ENCODE data around the gene TRABD2B. TPM values are rescaled to one million over a fixed set of nuclear protein-coding genes. Genes with fewer than 3 reads are reported as not detected.
"Not testable (repeated sequence)": the region's sequence is repeated elsewhere in the genome, so short reads cannot be mapped to it uniquely, and the experiment has no call there.

Gene TRABD2B
- total and polyA plus RNA-seq, 2 donors (not counting 3 experiments of a cell fraction or from before 2014, with no cell fraction given) = not detected

DNA sequence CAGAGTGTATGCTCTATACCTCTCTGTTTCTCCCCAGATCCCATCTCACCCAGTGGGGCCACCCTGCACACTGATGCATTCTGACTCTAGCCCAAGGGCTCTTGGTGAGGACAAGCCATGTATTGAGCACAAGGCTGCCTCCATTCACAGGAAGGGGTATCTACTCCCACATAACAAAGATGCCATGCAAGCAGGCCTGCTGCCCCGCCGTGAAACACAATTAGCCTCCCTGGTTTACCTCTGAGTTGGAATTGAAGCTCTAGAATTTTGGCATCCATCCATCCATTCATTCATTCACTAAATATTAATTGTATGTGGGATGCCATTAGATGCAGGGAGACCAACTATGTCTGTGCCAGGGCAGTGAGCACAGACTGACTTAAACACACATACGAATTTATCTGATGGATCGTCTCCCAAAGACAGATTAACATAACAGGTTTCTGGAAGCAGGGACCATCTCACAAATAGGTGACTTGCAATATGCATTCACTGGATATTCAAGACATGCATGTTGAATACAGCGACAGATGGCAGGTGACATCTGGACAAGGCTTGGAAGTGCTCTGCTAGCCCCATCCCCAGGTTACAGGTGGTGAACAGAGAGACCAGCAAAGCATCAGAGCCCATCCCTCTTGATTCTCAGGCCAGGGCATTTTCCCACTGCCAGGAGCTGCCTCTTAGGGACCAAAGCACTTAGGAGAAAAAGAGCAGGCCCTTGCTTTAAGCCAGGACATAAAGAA lies 34.3 kb downstream of the TRABD2B start:
- FAIRE-seq (no peak), DNase-seq (ENCODE audit: low read depth, low spot score) (no peak)
- POLR2A ChIA-PET = no interaction called here
- Histone ChIP-seq H3K36me3 (ENCODE audit: control insufficient read depth in 2 of 2, extremely low read depth in 1 of 2, insufficient read depth in 2 of 2, low read length in 2 of 2) (no peaks in the 10 kb centered on the region), H3K9me1 (replicated peaks; ENCODE audit: control insufficient read depth, extremely low read depth, insufficient read depth, low read length) (no peaks in the 10 kb centered on the region), H4K20me1 (replicated peaks; ENCODE audit: control insufficient read depth, extremely low read depth, insufficient read depth, low read length) (no peaks in the 10 kb centered on the region), H2AFZ (ENCODE audit: low read depth, low read length) (no peak overlapping the region), H3K4me2 (ENCODE audit: insufficient read depth, low read length) (no peak overlapping the region), H3K4me1 (ENCODE audit: control insufficient read depth, extremely low read depth, insufficient read depth, low read length) (no peaks in the 10 kb centered on the region), H3K9ac (replicated peaks; ENCODE audit: extremely low read depth, insufficient read depth, low read length) (no peak overlapping the region), H3K4me3 (replicated peaks in 1 of 3; ENCODE audit: insufficient read depth in 1 of 3, low read depth in 1 of 3, low read length in 3 of 3) (no peak overlapping the region), H3K9me3 (replicated peaks; ENCODE audit: control insufficient read depth, insufficient read depth, low read length) (no peaks in the 10 kb centered on the region), H3K27ac (ENCODE audit: insufficient read depth, low read depth, low read length) (no peak overlapping the region), H3K27me3 (ENCODE audit: control insufficient read depth in 2 of 2, insufficient read depth in 2 of 2, low read length in 2 of 2) (no peaks in the 10 kb centered on the region), H3K79me2 (ENCODE audit: control insufficient read depth, insufficient read depth, low read length) (no peaks in the 10 kb centered on the region)
- no TSS peak for BruUV-seq (replicated peaks)
- CTCF ChIA-PET = no interaction called here
- dilution Hi-C loops (cut with MboI; ENCODE audit: extremely low pct_ligation_motif_present, low sequenced_read_pairs) = no loop called here
- intact Hi-C loops (cut with micrococcal nuclease) = no loop called here
- TF ChIP-seq POLR2AphosphoS5 (IDR thresholded peaks at IDR 0.05; ENCODE audit: insufficient read depth, low read depth, low read length) = no peak
- TF ChIP-seq, protein P1, sequence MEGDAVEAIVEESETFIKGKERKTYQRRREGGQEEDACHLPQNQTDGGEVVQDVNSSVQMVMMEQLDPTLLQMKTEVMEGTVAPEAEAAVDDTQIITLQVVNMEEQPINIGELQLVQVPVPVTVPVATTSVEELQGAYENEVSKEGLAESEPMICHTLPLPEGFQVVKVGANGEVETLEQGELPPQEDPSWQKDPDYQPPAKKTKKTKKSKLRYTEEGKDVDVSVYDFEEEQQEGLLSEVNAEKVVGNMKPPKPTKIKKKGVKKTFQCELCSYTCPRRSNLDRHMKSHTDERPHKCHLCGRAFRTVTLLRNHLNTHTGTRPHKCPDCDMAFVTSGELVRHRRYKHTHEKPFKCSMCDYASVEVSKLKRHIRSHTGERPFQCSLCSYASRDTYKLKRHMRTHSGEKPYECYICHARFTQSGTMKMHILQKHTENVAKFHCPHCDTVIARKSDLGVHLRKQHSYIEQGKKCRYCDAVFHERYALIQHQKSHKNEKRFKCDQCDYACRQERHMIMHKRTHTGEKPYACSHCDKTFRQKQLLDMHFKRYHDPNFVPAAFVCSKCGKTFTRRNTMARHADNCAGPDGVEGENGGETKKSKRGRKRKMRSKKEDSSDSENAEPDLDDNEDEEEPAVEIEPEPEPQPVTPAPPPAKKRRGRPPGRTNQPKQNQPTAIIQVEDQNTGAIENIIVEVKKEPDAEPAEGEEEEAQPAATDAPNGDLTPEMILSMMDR (IDR thresholded peaks at IDR 0.05; ENCODE audit: extremely low read depth in 1 of 2, insufficient read depth in 1 of 2, low read depth in 1 of 2, low read length in 2 of 2) = no peak
- TF ChIP-seq, protein P2, sequence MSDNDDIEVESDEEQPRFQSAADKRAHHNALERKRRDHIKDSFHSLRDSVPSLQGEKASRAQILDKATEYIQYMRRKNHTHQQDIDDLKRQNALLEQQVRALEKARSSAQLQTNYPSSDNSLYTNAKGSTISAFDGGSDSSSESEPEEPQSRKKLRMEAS (IDR thresholded peaks at IDR 0.05; ENCODE audit: insufficient read depth, insufficient read length) = no peak
- no peak for TF ChIP-seq MYC (IDR thresholded peaks at IDR 0.05; ENCODE audit: low read depth, low read length)
- TF ChIP-seq FOS (IDR thresholded peaks at IDR 0.05; ENCODE audit: borderline replicate concordance, insufficient read depth, low read length) = no peak
- TF ChIP-seq POLR2A (IDR thresholded peaks at IDR 0.05; ENCODE audit: low read depth, low read length) = no peak
- TF ChIP-seq GATA2 (IDR thresholded peaks at IDR 0.05; ENCODE audit: insufficient read depth, insufficient read length, low read depth, low read length) = no peak
- no peak for TF ChIP-seq JUN (IDR thresholded peaks at IDR 0.05; ENCODE audit: borderline replicate concordance, insufficient read depth, insufficient read length, low read depth)
- no peak for TF ChIP-seq EZH2 (IDR thresholded peaks at IDR 0.05; ENCODE audit: borderline replicate concordance, low read depth, low read length, severe bottlenecking)

DNA sequence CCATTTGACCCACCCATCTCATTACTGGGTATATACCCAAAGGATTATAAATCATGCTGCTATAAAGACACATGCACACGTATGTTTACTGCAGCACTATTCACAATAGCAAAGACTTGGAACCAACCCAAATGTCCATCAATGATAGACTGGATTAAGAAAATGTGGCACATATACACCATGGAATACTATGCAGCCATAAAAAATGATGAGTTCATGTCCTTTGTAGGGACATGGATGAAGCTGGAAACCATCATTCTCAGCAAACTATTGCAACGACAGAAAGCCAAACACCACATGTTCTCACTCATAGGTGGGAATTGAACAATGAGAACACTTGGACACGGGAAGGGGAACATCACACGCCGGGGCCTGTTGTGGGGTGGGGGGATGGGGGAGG lies 35.4 kb downstream of the TRABD2B start:
- H3K27ac ChIP-seq (ENCODE audit: insufficient read depth, low read depth, low read length); H3K4me1 ChIP-seq (ENCODE audit: control insufficient read depth, extremely low read depth, insufficient read depth, low read length); intact Hi-C loops (cut with micrococcal nuclease); H4K20me1 ChIP-seq (replicated peaks; ENCODE audit: control insufficient read depth, extremely low read depth, insufficient read depth, low read length); H3K9me1 ChIP-seq (replicated peaks; ENCODE audit: control insufficient read depth, extremely low read depth, insufficient read depth, low read length); H2AFZ ChIP-seq (ENCODE audit: low read depth, low read length); H3K36me3 ChIP-seq (ENCODE audit: control insufficient read depth in 2 of 2, extremely low read depth in 1 of 2, insufficient read depth in 2 of 2, low read length in 2 of 2); H3K9ac ChIP-seq (replicated peaks; ENCODE audit: extremely low read depth, insufficient read depth, low read length); H3K9me3 ChIP-seq (replicated peaks; ENCODE audit: control insufficient read depth, insufficient read depth, low read length); DNase-seq (ENCODE audit: low read depth, low spot score); H3K79me2 ChIP-seq (ENCODE audit: control insufficient read depth, insufficient read depth, low read length); H3K4me3 ChIP-seq (replicated peaks in 1 of 3; ENCODE audit: insufficient read depth in 1 of 3, low read depth in 1 of 3, low read length in 3 of 3); BruUV-seq (replicated peaks); H3K27me3 ChIP-seq (ENCODE audit: control insufficient read depth in 2 of 2, insufficient read depth in 2 of 2, low read length in 2 of 2); POLR2A ChIA-PET; FAIRE-seq; CTCF ChIA-PET; H3K4me2 ChIP-seq (ENCODE audit: insufficient read depth, low read length); dilution Hi-C loops (cut with MboI; ENCODE audit: extremely low pct_ligation_motif_present, low sequenced_read_pairs): not testable (repeated sequence)

DNA sequence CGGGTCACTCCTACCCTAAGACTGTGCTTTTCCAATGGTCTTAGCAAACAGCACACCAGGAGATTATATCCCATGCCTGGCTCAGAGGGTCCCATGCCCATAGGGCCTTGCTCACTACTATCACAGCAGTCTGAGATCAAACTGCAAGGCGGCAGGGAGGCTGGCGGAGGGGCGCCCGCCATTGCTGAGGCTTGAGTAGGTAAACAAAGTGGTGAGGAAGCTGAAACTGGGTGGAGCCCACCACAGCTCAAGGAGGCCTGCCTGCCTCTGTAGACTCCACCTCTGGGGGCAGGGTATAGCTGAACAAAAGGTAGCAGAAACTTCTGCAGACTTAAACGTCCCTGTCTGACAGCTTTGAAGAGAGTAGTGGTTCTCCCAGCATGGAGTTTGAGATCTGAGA lies 40.7 kb downstream of the TRABD2B start:
- CTCF ChIA-PET = interaction anchor here (1.1 kb wide), 1 partner anchor 10 kb away, joined by 3 read pairs; no protein-coding TSS in a partner anchor
- H3K36me3 ChIP-seq (ENCODE audit: control insufficient read depth in 2 of 2, extremely low read depth in 1 of 2, insufficient read depth in 2 of 2, low read length in 2 of 2); H3K4me1 ChIP-seq (ENCODE audit: control insufficient read depth, extremely low read depth, insufficient read depth, low read length); H3K4me2 ChIP-seq (ENCODE audit: insufficient read depth, low read length); H2AFZ ChIP-seq (ENCODE audit: low read depth, low read length); H3K27ac ChIP-seq (ENCODE audit: insufficient read depth, low read depth, low read length); H3K9me3 ChIP-seq (replicated peaks; ENCODE audit: control insufficient read depth, insufficient read depth, low read length); H3K9ac ChIP-seq (replicated peaks; ENCODE audit: extremely low read depth, insufficient read depth, low read length); dilution Hi-C loops (cut with MboI; ENCODE audit: extremely low pct_ligation_motif_present, low sequenced_read_pairs); H3K27me3 ChIP-seq (ENCODE audit: control insufficient read depth in 2 of 2, insufficient read depth in 2 of 2, low read length in 2 of 2); FAIRE-seq; H3K79me2 ChIP-seq (ENCODE audit: control insufficient read depth, insufficient read depth, low read length); DNase-seq (ENCODE audit: low read depth, low spot score); POLR2A ChIA-PET; H4K20me1 ChIP-seq (replicated peaks; ENCODE audit: control insufficient read depth, extremely low read depth, insufficient read depth, low read length); H3K4me3 ChIP-seq (replicated peaks in 1 of 3; ENCODE audit: insufficient read depth in 1 of 3, low read depth in 1 of 3, low read length in 3 of 3); BruUV-seq (replicated peaks); intact Hi-C loops (cut with micrococcal nuclease); H3K9me1 ChIP-seq (replicated peaks; ENCODE audit: control insufficient read depth, extremely low read depth, insufficient read depth, low read length): not testable (repeated sequence)
